Prostate gland (tissue), 2 donors: ENCODE measurements around the gene SLAMF1.

Experiments
- POLR2A ChIP-seq: fragments of 450-650 bp; IDR thresholded peaks from one replicate; pipeline ENCODE4 v1.6.1; 2016; ENCODE audit warnings: antibody characterized with exemption, mild to moderate bottlenecking
- POLR2AphosphoS5 ChIP-seq: sonication (generic); formaldehyde crosslinking; IDR thresholded peaks from one replicate; pipeline ENCODE4 v1.6.1; 2017; ENCODE audit warnings: antibody characterized with exemption
- TF ChIP-seq, protein P1 (sequence below), 4 experiments: fragments of 200-600 bp in 2 of 4; fragments of 450-650 bp in 2 of 4; sonication (generic) in 2 of 4; IDR thresholded peaks; 1 replicate in 3 of 4; 2 replicates in 1 of 4; pipeline ENCODE4 v1.5.1; 2016 to 2019; ENCODE audit warnings: antibody characterized with exemption in 4 of 4, mild to moderate bottlenecking in 2 of 4, moderate library complexity in 2 of 4

DNA sequence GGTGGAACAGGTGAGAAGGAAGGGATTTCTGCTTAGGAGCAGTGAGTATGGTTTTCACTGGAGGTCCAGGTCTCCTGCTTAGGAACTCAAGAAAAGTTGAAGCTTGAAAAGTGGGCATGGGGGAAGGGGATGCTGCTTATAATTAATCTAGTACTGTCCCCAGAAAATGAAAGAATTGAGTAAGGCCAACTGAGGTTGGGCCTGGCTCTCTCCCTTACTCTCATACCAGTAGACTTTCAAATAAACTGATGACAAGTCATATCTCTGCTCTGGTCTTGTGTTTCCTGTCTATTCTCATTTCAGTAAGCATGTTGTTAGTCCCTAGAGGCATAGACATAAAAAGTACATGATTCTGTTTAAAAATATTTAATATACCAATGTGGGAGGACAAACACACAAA is 38.4 kb upstream of the SLAMF1 start:
- TF ChIP-seq POLR2A (no peak), POLR2AphosphoS5 (no peak)
- TF ChIP-seq, protein P1, sequence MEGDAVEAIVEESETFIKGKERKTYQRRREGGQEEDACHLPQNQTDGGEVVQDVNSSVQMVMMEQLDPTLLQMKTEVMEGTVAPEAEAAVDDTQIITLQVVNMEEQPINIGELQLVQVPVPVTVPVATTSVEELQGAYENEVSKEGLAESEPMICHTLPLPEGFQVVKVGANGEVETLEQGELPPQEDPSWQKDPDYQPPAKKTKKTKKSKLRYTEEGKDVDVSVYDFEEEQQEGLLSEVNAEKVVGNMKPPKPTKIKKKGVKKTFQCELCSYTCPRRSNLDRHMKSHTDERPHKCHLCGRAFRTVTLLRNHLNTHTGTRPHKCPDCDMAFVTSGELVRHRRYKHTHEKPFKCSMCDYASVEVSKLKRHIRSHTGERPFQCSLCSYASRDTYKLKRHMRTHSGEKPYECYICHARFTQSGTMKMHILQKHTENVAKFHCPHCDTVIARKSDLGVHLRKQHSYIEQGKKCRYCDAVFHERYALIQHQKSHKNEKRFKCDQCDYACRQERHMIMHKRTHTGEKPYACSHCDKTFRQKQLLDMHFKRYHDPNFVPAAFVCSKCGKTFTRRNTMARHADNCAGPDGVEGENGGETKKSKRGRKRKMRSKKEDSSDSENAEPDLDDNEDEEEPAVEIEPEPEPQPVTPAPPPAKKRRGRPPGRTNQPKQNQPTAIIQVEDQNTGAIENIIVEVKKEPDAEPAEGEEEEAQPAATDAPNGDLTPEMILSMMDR (IDR thresholded peaks at IDR 0.05): no peak
